Activated naive CD8-positive, alpha-beta T cell treated with anti-CD3 and anti-CD28 coated beads, Interleukin-2, amount 50 U/mL, for 16 hours (primary cell): ENCODE data around the gene OR7E24.
"Not testable (repeated sequence)": the region's sequence is repeated elsewhere in the genome, so short reads cannot be mapped to it uniquely, and the experiment has no call there.

ENCODE experiments used
- DNase-seq: peaks from one replicate; pipeline ENCODE4 v3.0.0-alpha.2; 2020; ENCODE audit warnings: low read depth, low spot score

OR7E24 gene

GRCh38 chr19:9250630-9251029, at the start of gene OR7E24:
OR7E24 (plus strand) TSS chr19:9250930; CDS start chr19:9251044, 114 bp downstream.
- DNase-seq: no peak

- peak; percentile 44 for DNase-seq
Observed at GRCh38 chr19:9205501-9206113, 45.1 kb upstream of the OR7E24 start.

GRCh38 chr19:9219489-9219888, 31.2 kb upstream of the OR7E24 start, which contains the start of gene OR7D4:
OR7D4 (minus strand) TSS chr19:9219589; CDS start chr19:9214837, 4,752 bp downstream.
- no peak for DNase-seq

DNA sequence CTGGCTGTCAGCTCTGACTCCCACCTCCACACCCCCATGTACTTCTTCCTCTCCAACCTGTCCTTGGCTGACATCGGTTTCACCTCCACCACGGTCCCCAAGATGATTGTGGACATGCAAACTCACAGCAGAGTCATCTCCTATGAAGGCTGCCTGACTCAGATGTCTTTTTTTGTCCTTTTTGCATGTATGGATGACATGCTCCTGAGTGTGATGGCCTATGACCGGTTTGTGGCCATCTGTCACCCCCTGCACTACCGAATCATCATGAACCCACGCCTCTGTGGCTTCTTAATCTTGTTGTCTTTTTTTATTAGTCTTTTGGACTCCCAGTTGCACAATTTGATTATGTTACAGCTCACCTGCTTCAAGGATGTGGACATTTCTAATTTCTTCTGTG, 506 bp downstream of the OR7E24 start:
- DNase-seq: no peak

- DNase-seq: not testable (repeated sequence)
Observed at GRCh38 chr19:9283485-9283884, 32.8 kb downstream of the OR7E24 start.

DNA sequence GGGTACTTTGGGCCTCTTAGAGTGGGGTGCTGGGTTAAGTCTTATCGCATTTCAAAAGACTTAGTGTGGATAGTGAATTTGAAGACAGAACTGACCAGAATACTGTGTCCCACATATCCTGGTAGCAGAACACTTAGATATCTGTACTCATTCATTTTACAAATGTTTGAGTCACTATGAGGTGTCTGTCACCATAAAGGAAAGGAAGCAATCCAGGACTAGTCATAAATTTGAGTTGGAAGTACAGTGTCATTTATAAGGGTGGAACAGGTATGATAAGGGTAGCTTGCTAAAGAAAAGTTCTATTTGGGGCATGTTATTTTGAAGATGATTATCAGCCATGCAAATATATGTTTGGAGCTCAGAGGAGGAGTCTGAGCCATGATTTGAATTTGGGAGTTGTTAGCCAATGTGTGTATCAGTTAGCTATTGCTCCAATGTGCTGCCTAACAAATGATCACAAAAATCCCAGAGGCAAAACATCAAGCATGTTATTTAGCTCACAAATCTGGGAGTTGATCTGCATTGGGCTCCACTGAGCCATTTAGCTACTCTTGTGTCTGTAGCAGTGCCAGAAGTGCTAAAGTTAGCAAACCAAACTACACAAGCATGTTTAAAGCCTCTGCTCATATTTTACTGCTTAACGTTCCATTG, 38.6 kb downstream of the OR7E24 start:
- DNase-seq: no peak

DNA sequence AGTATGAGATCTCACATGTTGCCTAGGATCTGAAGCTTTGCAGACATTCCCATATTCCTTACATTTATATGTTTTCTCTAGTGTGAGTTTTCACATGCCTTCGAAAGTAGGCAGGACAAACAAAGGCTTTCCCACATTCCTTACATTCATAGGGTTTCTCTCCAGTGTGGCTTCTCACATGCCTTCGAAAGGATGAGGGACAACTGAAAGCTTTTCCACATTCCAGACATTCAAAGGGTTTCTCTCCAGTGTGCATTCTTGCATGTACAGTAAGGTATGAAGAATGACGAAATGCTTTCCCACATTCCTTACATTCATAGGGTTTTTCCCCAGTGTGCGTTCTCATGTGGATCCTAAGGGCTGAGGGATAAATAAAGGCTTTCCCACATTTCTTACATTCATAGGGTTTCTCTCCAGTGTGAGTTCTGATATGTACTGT, 44.7 kb downstream of the OR7E24 start:
- DNase-seq: no peak

DNA sequence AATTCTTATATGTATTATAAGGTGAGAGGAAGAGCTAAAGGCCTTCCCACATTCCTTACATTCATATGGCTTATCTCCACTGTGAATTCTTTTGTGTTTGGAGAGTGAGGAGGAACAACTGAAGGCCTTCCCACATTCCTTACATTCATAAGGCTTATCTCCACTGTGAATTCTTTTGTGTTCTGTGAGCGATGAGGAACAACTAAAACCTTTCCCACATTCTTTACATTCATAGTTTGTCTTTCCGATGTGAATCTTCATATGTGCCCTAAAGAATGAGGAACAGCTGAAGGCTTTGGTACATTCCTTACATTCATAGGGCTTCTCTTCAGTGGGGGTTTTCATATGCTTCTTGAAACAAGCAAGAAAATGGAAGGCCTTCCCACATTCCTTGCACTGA, 45.6 kb downstream of the OR7E24 start:
- no peak for DNase-seq
